OCI-LY1 (cell line): ENCODE results near the gene BTG4.

ENCODE experiments used
- H2AFZ ChIP-seq: fragments of 200-600 bp; sonication (generic), shearing (Covaris generic); 2 replicates; pipeline ENCODE4 v1.6.0; 2014; ENCODE audit warnings: antibody characterized with exemption, mild to moderate bottlenecking, low read length
- H3F3A ChIP-seq: fragments of 200-600 bp; sonication (generic), shearing (Covaris generic); 2 replicates; pipeline ENCODE4 v1.6.0; 2014; ENCODE audit warnings: mild to moderate bottlenecking, antibody characterized with exemption, low read length, moderate library complexity; ENCODE audit not compliant: insufficient read depth
- H3K27ac ChIP-seq: fragments of 200-600 bp; sonication (generic); 2 replicates; pipeline ENCODE4 v1.5.1; 2014; ENCODE audit warnings: low read length, mixed run types, mild to moderate bottlenecking, low read depth; ENCODE audit not compliant: poor library complexity, severe bottlenecking
- H3K27me3 ChIP-seq: fragments of 200-600 bp; sonication (generic); 2 replicates; pipeline ENCODE4 v1.6.0; 2014; ENCODE audit warnings: antibody characterized with exemption, mild to moderate bottlenecking, low read length, moderate library complexity; ENCODE audit not compliant: insufficient read depth
- H3K36me3 ChIP-seq: fragments of 200-600 bp; sonication (generic); 2 replicates; pipeline ENCODE4 v1.6.1; 2014; ENCODE audit warnings: mild to moderate bottlenecking, antibody characterized with exemption, low read length, moderate library complexity, mixed read lengths; ENCODE audit not compliant: insufficient read depth
- H3K4me1 ChIP-seq: fragments of 200-600 bp; sonication (generic); 2 replicates; pipeline ENCODE4 v1.5.1; 2014; ENCODE audit warnings: mild to moderate bottlenecking, low read length, moderate library complexity; ENCODE audit not compliant: insufficient read depth, severe bottlenecking
- H3K4me2 ChIP-seq: fragments of 200-600 bp; sonication (generic), shearing (Covaris generic); 2 replicates; pipeline ENCODE4 v1.6.1; 2014; ENCODE audit warnings: low read length
- H3K4me3 ChIP-seq: fragments of 200-600 bp; sonication (generic); 2 replicates; pipeline ENCODE4 v1.5.1; 2014; ENCODE audit warnings: low read length, low read depth, mild to moderate bottlenecking, mixed read lengths; ENCODE audit not compliant: poor library complexity, severe bottlenecking
- H3K79me2 ChIP-seq: fragments of 200-600 bp; shearing (Covaris generic); 2 replicates; pipeline ENCODE4 v1.6.1; 2016; ENCODE audit warnings: mixed run types, low read length, mixed read lengths; ENCODE audit not compliant: insufficient read depth
- H3K9ac ChIP-seq: fragments of 200-600 bp; sonication (generic), shearing (Covaris generic); 2 replicates; pipeline ENCODE4 v1.6.1; 2014; ENCODE audit warnings: mild to moderate bottlenecking, low read length, mixed read lengths
- H3K9me2 ChIP-seq: fragments of 200-600 bp; sonication (generic), shearing (Covaris generic); 2 replicates; pipeline ENCODE4 v1.6.1; 2014; ENCODE audit warnings: low read depth, mild to moderate bottlenecking, low read length, mixed read lengths
- H3K9me3 ChIP-seq: fragments of 200-600 bp; shearing (Covaris generic); 2 replicates; pipeline ENCODE4 v1.6.1; 2014; ENCODE audit warnings: low read length, mixed read lengths
- H4K20me1 ChIP-seq: fragments of 200-600 bp; sonication (generic), shearing (Covaris generic); 2 replicates; pipeline ENCODE4 v1.6.0; 2016; ENCODE audit warnings: mild to moderate bottlenecking, low read length; ENCODE audit not compliant: insufficient read depth
- EZH2 ChIP-seq: fragments of 200-600 bp; sonication (generic), shearing (Covaris generic); IDR thresholded peaks from 2 replicates; pipeline ENCODE4 v1.8.0; 2017; ENCODE audit warnings: borderline replicate concordance, mixed run types, mild to moderate bottlenecking, antibody characterized with exemption, low read length, moderate library complexity, mixed read lengths
- TF ChIP-seq, protein P1 (sequence below): fragments of 200-600 bp; sonication (generic), shearing (Covaris generic); IDR thresholded peaks from 2 replicates; pipeline ENCODE4 v1.5.1; 2017; ENCODE audit warnings: mild to moderate bottlenecking, antibody characterized with exemption, low read length, moderate library complexity, mixed read lengths

The BTG4 gene

DNA sequence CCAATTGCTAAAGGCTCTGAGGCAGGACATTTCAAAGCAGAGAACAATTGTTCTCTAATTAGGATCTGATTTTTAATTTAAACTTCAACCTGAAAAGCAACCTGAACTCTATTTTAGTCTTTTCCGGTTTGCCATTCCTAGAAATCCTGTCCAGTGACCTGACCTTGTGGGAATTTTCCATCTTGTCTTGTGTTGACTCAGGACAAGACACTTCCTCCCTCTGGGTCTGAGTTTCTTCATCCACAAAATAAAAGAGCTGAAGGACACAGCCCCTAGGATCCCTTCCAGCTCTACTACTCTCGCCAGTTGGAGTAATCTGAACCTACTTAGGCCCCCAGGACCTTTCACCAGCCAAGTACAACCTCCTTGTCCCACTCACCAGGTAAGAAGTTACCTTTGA, 66.6 kb downstream of the BTG4 start:
- Histone ChIP-seq H3F3A (0 out of 2 replicates have a peak, but pooled peaks cover 4% of the 10 kb centered on the region), H3K36me3 (no peaks in the 10 kb centered on the region), H3K27ac (peak overlapping the region; percentile 95), H3K4me3 (no peak overlapping the region), H3K27me3 (no peaks in the 10 kb centered on the region), H2AFZ (no peak overlapping the region), H4K20me1 (no peaks in the 10 kb centered on the region), H3K9me2 (no peaks in the 10 kb centered on the region), H3K79me2 (no peaks in the 10 kb centered on the region), H3K4me2 (peak overlapping the region; percentile 17; the same call in 1 of the 2 replicates), H3K4me1 (peaks cover 99% of the 10 kb centered on the region), H3K9ac (peak overlapping the region; percentile 37; the same call in 1 of the 2 replicates), H3K9me3 (no peaks in the 10 kb centered on the region)
- no peak for TF ChIP-seq EZH2
- TF ChIP-seq, protein P1, sequence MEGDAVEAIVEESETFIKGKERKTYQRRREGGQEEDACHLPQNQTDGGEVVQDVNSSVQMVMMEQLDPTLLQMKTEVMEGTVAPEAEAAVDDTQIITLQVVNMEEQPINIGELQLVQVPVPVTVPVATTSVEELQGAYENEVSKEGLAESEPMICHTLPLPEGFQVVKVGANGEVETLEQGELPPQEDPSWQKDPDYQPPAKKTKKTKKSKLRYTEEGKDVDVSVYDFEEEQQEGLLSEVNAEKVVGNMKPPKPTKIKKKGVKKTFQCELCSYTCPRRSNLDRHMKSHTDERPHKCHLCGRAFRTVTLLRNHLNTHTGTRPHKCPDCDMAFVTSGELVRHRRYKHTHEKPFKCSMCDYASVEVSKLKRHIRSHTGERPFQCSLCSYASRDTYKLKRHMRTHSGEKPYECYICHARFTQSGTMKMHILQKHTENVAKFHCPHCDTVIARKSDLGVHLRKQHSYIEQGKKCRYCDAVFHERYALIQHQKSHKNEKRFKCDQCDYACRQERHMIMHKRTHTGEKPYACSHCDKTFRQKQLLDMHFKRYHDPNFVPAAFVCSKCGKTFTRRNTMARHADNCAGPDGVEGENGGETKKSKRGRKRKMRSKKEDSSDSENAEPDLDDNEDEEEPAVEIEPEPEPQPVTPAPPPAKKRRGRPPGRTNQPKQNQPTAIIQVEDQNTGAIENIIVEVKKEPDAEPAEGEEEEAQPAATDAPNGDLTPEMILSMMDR, result no peak
